Spleen (tissue), 7 donors: ENCODE measurements around the gene ADRA2B.

Source experiments
- POLR2AphosphoS5 ChIP-seq, 3 donors: sonication (generic); formaldehyde crosslinking; IDR thresholded peaks; one replicate each; pipeline ENCODE4 v1.5.1; 2017; ENCODE audit warnings: antibody characterized with exemption in 3 of 3
- TF ChIP-seq, protein P1 (sequence below), 11 experiments: fragments of 200-600 bp in 7 of 11; fragments of 450-650 bp in 4 of 11; sonication (generic) in 4 of 11; IDR thresholded peaks in 8 of 11; conservative IDR thresholded peaks in 3 of 11; 1 replicate in 7 of 11; 2 replicates in 4 of 11; pipeline versions ENCODE4 v1.4.0 to v1.8.0; 2016 to 2021; ENCODE audit warnings: antibody characterized with exemption in 11 of 11, inconsistent platforms in 4 of 11, mild to moderate bottlenecking in 1 of 11
- donor health status: DM: no; HTN: no; CAD: no; lungs with moderate emphysema.
- donor health status: DM: no; HTN: no; CAD: no.
- donor health status: DM: no; HTN: no; CAD: no.

DNA sequence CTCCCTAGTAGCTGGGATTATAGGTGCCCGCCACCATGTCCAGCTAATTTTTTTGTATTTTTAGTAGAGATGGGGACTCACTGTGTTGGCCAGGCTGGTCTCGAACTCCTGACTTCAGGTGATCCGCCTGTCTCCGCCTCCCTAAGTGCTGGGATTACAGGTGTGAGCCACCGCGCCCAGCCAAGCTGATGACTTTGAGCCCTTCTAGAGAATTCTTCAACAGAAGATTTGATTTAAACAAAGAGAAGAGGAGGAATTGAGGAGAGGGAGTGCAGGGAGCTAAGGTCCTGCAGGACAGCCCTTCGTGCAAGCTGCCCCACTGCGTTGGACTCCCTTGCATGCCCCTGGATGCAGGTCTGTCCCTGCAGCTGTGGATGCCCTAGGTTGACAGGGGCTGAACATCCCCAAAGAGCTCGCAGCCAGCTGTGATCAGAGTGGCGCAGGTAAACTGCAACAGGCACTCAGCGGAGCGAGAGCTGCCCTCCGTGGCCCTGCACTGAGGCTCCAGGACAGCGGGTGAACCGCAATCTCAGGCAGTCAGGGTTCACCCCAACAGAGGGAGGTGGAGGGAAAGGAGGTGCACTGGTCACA is 13.7 kb downstream of the ADRA2B start:
- TF ChIP-seq, protein P1, sequence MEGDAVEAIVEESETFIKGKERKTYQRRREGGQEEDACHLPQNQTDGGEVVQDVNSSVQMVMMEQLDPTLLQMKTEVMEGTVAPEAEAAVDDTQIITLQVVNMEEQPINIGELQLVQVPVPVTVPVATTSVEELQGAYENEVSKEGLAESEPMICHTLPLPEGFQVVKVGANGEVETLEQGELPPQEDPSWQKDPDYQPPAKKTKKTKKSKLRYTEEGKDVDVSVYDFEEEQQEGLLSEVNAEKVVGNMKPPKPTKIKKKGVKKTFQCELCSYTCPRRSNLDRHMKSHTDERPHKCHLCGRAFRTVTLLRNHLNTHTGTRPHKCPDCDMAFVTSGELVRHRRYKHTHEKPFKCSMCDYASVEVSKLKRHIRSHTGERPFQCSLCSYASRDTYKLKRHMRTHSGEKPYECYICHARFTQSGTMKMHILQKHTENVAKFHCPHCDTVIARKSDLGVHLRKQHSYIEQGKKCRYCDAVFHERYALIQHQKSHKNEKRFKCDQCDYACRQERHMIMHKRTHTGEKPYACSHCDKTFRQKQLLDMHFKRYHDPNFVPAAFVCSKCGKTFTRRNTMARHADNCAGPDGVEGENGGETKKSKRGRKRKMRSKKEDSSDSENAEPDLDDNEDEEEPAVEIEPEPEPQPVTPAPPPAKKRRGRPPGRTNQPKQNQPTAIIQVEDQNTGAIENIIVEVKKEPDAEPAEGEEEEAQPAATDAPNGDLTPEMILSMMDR (IDR thresholded peaks at IDR 0.05 in 8 of 11, conservative IDR thresholded peaks at IDR 0.05 in 3 of 11) = no peak
- no peak for TF ChIP-seq POLR2AphosphoS5 (IDR thresholded peaks at IDR 0.05)
